H1 (cell line): ENCODE measurements around the gene FGF6. TPM values are rescaled to one million over a fixed set of nuclear protein-coding genes. Genes with fewer than 3 reads are reported as not detected.

Experiments used
- HDAC2 ChIP-seq, 2 experiments: fragments of 300-600 bp in 1 of 2; sonication (generic) in 1 of 2; IDR thresholded peaks; 2 replicates each; pipeline ENCODE4 v1.6.1; 2011 to 2012; ENCODE audit warnings: low read depth in 2 of 2, low read length in 2 of 2, mild to moderate bottlenecking in 2 of 2, moderate library complexity in 2 of 2, borderline replicate concordance in 1 of 2, inconsistent platforms in 1 of 2
- KDM4A ChIP-seq: IDR thresholded peaks from one replicate; pipeline ENCODE4 v1.7.1; 2012; ENCODE audit warnings: low read depth, mild to moderate bottlenecking, moderate library complexity, low read length, inconsistent platforms; ENCODE audit not compliant: severe bottlenecking
- SAP30 ChIP-seq: fragments of 300-600 bp; sonication (generic); IDR thresholded peaks from 2 replicates; pipeline ENCODE4 v1.7.1; 2012; ENCODE audit warnings: low read length, moderate library complexity, mild to moderate bottlenecking, inconsistent platforms; ENCODE audit not compliant: insufficient read depth, insufficient replicate concordance
- SUZ12 ChIP-seq: fragments of 200-600 bp; sonication (generic); IDR thresholded peaks from 2 replicates; pipeline ENCODE4 v1.6.1; 2012; ENCODE audit warnings: mild to moderate bottlenecking, inconsistent platforms, low read length, moderate library complexity, mixed read lengths
- TEAD4 ChIP-seq: IDR thresholded peaks from 2 replicates; pipeline ENCODE4 v1.6.1; 2012; ENCODE audit warnings: low read depth, low read length, inconsistent platforms, mixed read lengths
- polyA plus RNA-seq, 7 experiments: library from polyadenylated mRNA; depleted of rRNA in 3 of 7; stranded (reverse) in 5 of 7; unstranded in 2 of 7; fragments of >200 nt in 5 of 7; fragments of 200-250 nt in 2 of 7; gene quantifications; 1 replicate in 5 of 7; 2 replicates in 1 of 7; 4 replicates in 1 of 7; pipeline versions ENCODE4 v1.2.1 to v1.2.3, GENCODE V29; 2011 to 2013; ENCODE audit warnings: missing spikeins in 2 of 7, mixed read lengths in 2 of 7
- total RNA-seq: library from RNA; stranded (reverse); fragmentation: NEBNext Ultra II Directional; extraction: Animal tissue kit (Norgen Biotek cat#: 25700); gene quantifications from 2 replicates; pipeline ENCODE4 v1.2.1, GENCODE V29; 2021
- TF ChIP-seq, protein P1 (sequence below), 3 experiments: IDR thresholded peaks; 1 replicate in 2 of 3; 2 replicates in 1 of 3; pipeline versions ENCODE4 v1.5.1 to v1.6.1; 2011; ENCODE audit warnings: low read length in 3 of 3, mild to moderate bottlenecking in 3 of 3, inconsistent platforms in 2 of 3, low read depth in 1 of 3, moderate library complexity in 1 of 3; ENCODE audit not compliant: insufficient read depth in 1 of 3; ENCODE audit errors: control extremely low read depth in 1 of 3

FGF6 gene
- total and polyA plus RNA-seq, 2 of the 8 experiments (the other 6 are each of a cell fraction or from before 2014, with no cell fraction given), result not detected

DNA sequence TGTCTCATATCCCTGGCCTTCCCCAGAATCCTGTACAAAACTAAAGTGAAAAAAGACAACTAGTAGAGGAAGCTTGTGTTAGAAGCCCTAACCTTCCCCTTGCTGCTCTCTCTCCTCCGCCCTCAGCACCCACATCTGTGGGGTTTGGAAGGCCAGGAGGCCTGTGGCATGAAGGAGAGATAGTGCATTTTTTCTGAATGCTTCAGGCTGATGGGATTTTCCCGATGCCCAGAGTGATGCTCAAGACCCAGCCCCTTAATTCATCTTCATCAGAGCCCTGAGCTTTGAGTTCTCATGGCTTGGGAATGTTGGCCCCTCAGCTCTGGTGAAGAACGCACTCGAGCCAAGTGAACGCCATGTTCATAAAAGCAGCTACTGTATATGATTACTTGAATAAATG is 5.9 kb downstream of the FGF6 start (continued):
- TF ChIP-seq HDAC2 (IDR thresholded peaks at IDR 0.05; ENCODE audit: borderline replicate concordance in 1 of 2, low read depth in 2 of 2, low read length in 2 of 2) (no peak), TEAD4 (no peak), KDM4A (no peak), SAP30 (no peak), SUZ12 (no peak)
- TF ChIP-seq, protein P1, sequence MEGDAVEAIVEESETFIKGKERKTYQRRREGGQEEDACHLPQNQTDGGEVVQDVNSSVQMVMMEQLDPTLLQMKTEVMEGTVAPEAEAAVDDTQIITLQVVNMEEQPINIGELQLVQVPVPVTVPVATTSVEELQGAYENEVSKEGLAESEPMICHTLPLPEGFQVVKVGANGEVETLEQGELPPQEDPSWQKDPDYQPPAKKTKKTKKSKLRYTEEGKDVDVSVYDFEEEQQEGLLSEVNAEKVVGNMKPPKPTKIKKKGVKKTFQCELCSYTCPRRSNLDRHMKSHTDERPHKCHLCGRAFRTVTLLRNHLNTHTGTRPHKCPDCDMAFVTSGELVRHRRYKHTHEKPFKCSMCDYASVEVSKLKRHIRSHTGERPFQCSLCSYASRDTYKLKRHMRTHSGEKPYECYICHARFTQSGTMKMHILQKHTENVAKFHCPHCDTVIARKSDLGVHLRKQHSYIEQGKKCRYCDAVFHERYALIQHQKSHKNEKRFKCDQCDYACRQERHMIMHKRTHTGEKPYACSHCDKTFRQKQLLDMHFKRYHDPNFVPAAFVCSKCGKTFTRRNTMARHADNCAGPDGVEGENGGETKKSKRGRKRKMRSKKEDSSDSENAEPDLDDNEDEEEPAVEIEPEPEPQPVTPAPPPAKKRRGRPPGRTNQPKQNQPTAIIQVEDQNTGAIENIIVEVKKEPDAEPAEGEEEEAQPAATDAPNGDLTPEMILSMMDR (IDR thresholded peaks at IDR 0.05; ENCODE audit: control extremely low read depth in 1 of 3, insufficient read depth in 1 of 3, low read depth in 1 of 3, low read length in 3 of 3), result no peak
